ENCODE measurements around the gene RANBP17.

- TF ChIP-seq, protein P1, sequence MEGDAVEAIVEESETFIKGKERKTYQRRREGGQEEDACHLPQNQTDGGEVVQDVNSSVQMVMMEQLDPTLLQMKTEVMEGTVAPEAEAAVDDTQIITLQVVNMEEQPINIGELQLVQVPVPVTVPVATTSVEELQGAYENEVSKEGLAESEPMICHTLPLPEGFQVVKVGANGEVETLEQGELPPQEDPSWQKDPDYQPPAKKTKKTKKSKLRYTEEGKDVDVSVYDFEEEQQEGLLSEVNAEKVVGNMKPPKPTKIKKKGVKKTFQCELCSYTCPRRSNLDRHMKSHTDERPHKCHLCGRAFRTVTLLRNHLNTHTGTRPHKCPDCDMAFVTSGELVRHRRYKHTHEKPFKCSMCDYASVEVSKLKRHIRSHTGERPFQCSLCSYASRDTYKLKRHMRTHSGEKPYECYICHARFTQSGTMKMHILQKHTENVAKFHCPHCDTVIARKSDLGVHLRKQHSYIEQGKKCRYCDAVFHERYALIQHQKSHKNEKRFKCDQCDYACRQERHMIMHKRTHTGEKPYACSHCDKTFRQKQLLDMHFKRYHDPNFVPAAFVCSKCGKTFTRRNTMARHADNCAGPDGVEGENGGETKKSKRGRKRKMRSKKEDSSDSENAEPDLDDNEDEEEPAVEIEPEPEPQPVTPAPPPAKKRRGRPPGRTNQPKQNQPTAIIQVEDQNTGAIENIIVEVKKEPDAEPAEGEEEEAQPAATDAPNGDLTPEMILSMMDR (IDR thresholded peaks at IDR 0.05) = no peak
- TF ChIP-seq POLR2AphosphoS5 (IDR thresholded peaks at IDR 0.05) (no peak), POLR2A (IDR thresholded peaks at IDR 0.05) (no peak), EP300 (IDR thresholded peaks at IDR 0.05; ENCODE audit: low read depth) (no peak)
Observed at GRCh38 chr5:170844651-170845050, 17.2 kb upstream of the RANBP17 start.
